Activated CD4-positive, alpha-beta memory T cell treated with anti-CD3 and anti-CD28 coated beads for 36 hours (primary cell): Measurements from ENCODE around the gene G3BP1. TPM values are rescaled to one million over a fixed set of nuclear protein-coding genes. Genes with fewer than 3 reads are reported as not detected.

Experiments used
- CTCF ChIA-PET: fragments of 350-600 bp; sonication (Branson Sonifier 250); formaldehyde crosslinking; loops from one replicate; lab custom pipeline; 2021; ENCODE audit warnings: antibody characterized with exemption, inconsistent platforms; lab: Charles Lee
- POLR2A ChIA-PET: fragments of 350-600 bp; sonication (Branson Sonifier 250); formaldehyde crosslinking; loops from one replicate; lab custom pipeline; 2021; ENCODE audit warnings: antibody characterized with exemption; lab: Charles Lee
- DNase-seq: peaks from one replicate; pipeline ENCODE4 v3.0.0-alpha.2; 2020
- H3K27ac Mint-ChIP-seq: one replicate; pipeline ENCODE4 v1.8.0; 2021; ENCODE audit warnings: mixed read lengths
- H3K27me3 Mint-ChIP-seq: one replicate; pipeline ENCODE4 v1.8.0; 2021; ENCODE audit warnings: mixed read lengths
- H3K36me3 Mint-ChIP-seq: one replicate; pipeline ENCODE4 v1.8.0; 2021; ENCODE audit warnings: mixed read lengths
- H3K4me1 Mint-ChIP-seq: one replicate; pipeline ENCODE4 v1.8.0; 2021; ENCODE audit warnings: low read depth, mixed read lengths
- H3K4me3 Mint-ChIP-seq: one replicate; pipeline ENCODE4 v1.8.0; 2021; ENCODE audit warnings: mild to moderate bottlenecking, mixed read lengths
- H3K9me3 Mint-ChIP-seq: one replicate; pipeline ENCODE4 v1.8.0; 2021; ENCODE audit warnings: mixed read lengths
- intact Hi-C: fragments of 100-400 bp; cut with micrococcal nuclease; formaldehyde crosslinking; loops from one replicate; pipeline ENCODE4 v1.15.1; 2023
- total RNA-seq, 2 experiments: library from RNA; stranded (reverse); gene quantifications; one replicate each; pipeline ENCODE4 v1.2.3, GENCODE V29; 2021

Gene G3BP1
- total RNA-seq, 2 experiments from 2014 or later = 237 TPM

GRCh38 chr5:151800532-151800931 is 28.8 kb downstream of the G3BP1 start:
- intact Hi-C loops = no loop called here
- peaks cover 31% of the 10 kb centered on the region for H3K4me1 Mint-ChIP-seq
- peaks cover 64% of the 10 kb centered on the region for H3K36me3 Mint-ChIP-seq
- ChIA-PET CTCF (interaction anchor here (0.6 to 3.4 kb wide), 3 partner anchors 29 to 343 kb away, joined by 3 to 13 read pairs (median 4); partner anchors contain the start of gene G3BP1), POLR2A (no interaction called here)
- no peaks in the 10 kb centered on the region for H3K27me3 Mint-ChIP-seq
- H3K27ac Mint-ChIP-seq = peak overlapping the region; percentile 45
- no peak overlapping the region for H3K4me3 Mint-ChIP-seq
- no peaks in the 10 kb centered on the region for H3K9me3 Mint-ChIP-seq
- DNase-seq = no peak

- intact Hi-C loops = no loop called here
- no peak for DNase-seq
- Mint-ChIP-seq H3K4me3 (no peak overlapping the region), H3K36me3 (peaks cover 64% of the 10 kb centered on the region), H3K27ac (peak overlapping the region; percentile 39), H3K27me3 (no peaks in the 10 kb centered on the region), H3K4me1 (peaks cover 37% of the 10 kb centered on the region), H3K9me3 (no peaks in the 10 kb centered on the region)
- ChIA-PET POLR2A (no interaction called here), CTCF (interaction anchor here (1.6 kb wide), 1 partner anchor 337 kb away, joined by 4 read pairs; no protein-coding TSS in a partner anchor)
These were observed 33.9 kb downstream of the G3BP1 start for GRCh38 chr5:151805414-151806223.

GRCh38 chr5:151808451-151809169 is 36.9 kb downstream of the G3BP1 start:
- peaks cover 3% of the 10 kb centered on the region for H3K9me3 Mint-ChIP-seq
- H3K4me1 Mint-ChIP-seq = peaks cover 47% of the 10 kb centered on the region
- H3K27ac Mint-ChIP-seq = peak overlapping the region; percentile 5
- ChIA-PET CTCF (no interaction called here), POLR2A (no interaction called here)
- no peaks in the 10 kb centered on the region for H3K27me3 Mint-ChIP-seq
- DNase-seq = no peak
- no peak overlapping the region for H3K4me3 Mint-ChIP-seq
- peaks cover 75% of the 10 kb centered on the region for H3K36me3 Mint-ChIP-seq
- intact Hi-C loops = no loop called here

- no peak overlapping the region for H3K4me3 Mint-ChIP-seq
- H3K27me3 Mint-ChIP-seq = no peaks in the 10 kb centered on the region
- H3K36me3 Mint-ChIP-seq = peaks cover 79% of the 10 kb centered on the region
- ChIA-PET POLR2A (no interaction called here), CTCF (interaction anchor here (0.6 kb wide), 1 partner anchor 40 kb away, joined by 3 read pairs; no protein-coding TSS in a partner anchor)
- DNase-seq = no peak
- peaks cover 34% of the 10 kb centered on the region for H3K4me1 Mint-ChIP-seq
- H3K9me3 Mint-ChIP-seq = peaks cover 3% of the 10 kb centered on the region
- H3K27ac Mint-ChIP-seq = no peak overlapping the region
- intact Hi-C loops = no loop called here
These were observed 38.7 kb downstream of the G3BP1 start for GRCh38 chr5:151810449-151810848.

GRCh38 chr5:151810897-151811296 is 39.1 kb downstream of the G3BP1 start:
- Mint-ChIP-seq H3K4me1 (peaks cover 30% of the 10 kb centered on the region), H3K27me3 (no peaks in the 10 kb centered on the region), H3K36me3 (peaks cover 76% of the 10 kb centered on the region), H3K27ac (peak overlapping the region; percentile 65), H3K9me3 (peaks cover 3% of the 10 kb centered on the region), H3K4me3 (no peak overlapping the region)
- intact Hi-C loops = no loop called here
- DNase-seq = no peak
- ChIA-PET CTCF (no interaction called here), POLR2A (no interaction called here)

- intact Hi-C loops = no loop called here
- peaks cover 27% of the 10 kb centered on the region for H3K4me1 Mint-ChIP-seq
- no peak overlapping the region for H3K4me3 Mint-ChIP-seq
- ChIA-PET POLR2A (no interaction called here), CTCF (interaction anchor here (0.6 to 1.4 kb wide), 2 partner anchors 13 to 23 kb away, joined by 4 to 6 read pairs; no protein-coding TSS in a partner anchor)
- DNase-seq = no peak
- no peaks in the 10 kb centered on the region for H3K27me3 Mint-ChIP-seq
- H3K36me3 Mint-ChIP-seq = peaks cover 69% of the 10 kb centered on the region
- H3K9me3 Mint-ChIP-seq = peaks cover 3% of the 10 kb centered on the region
- no peak overlapping the region for H3K27ac Mint-ChIP-seq
These were observed 40.0 kb downstream of the G3BP1 start for GRCh38 chr5:151811593-151812321.

GRCh38 chr5:151812757-151813309 is 41.1 kb downstream of the G3BP1 start:
- Mint-ChIP-seq H3K36me3 (peaks cover 65% of the 10 kb centered on the region), H3K27ac (no peak overlapping the region), H3K4me3 (no peak overlapping the region), H3K27me3 (no peaks in the 10 kb centered on the region), H3K9me3 (peaks cover 3% of the 10 kb centered on the region), H3K4me1 (peaks cover 20% of the 10 kb centered on the region)
- intact Hi-C loops = no loop called here
- no peak for DNase-seq
- CTCF ChIA-PET = interaction anchor here (0.6 to 1.4 kb wide), 2 partner anchors 12 to 24 kb away, joined by 4 to 6 read pairs; no protein-coding TSS in a partner anchor
- POLR2A ChIA-PET = no interaction called here

GRCh38 chr5:151815051-151815450 is 43.3 kb downstream of the G3BP1 start:
- ChIA-PET CTCF (interaction anchor here (1.3 to 2.7 kb wide), 3 partner anchors 10 to 328 kb away, joined by 4 to 12 read pairs (median 5); no protein-coding TSS in a partner anchor), POLR2A (no interaction called here)
- Mint-ChIP-seq H3K36me3 (peaks cover 52% of the 10 kb centered on the region), H3K4me1 (peaks cover 14% of the 10 kb centered on the region), H3K4me3 (no peak overlapping the region), H3K27me3 (no peaks in the 10 kb centered on the region), H3K9me3 (peaks cover 3% of the 10 kb centered on the region), H3K27ac (no peak overlapping the region)
- intact Hi-C loops = no loop called here
- DNase-seq = no peak

- H3K36me3 Mint-ChIP-seq = peaks cover 9% of the 10 kb centered on the region
- CTCF ChIA-PET = interaction anchor here (1.0 to 2.2 kb wide), 2 partner anchors 78 to 323 kb away, joined by 4 to 8 read pairs; no protein-coding TSS in a partner anchor
- POLR2A ChIA-PET = no interaction called here
- H3K27me3 Mint-ChIP-seq = no peaks in the 10 kb centered on the region
- no peaks in the 10 kb centered on the region for H3K4me1 Mint-ChIP-seq
- intact Hi-C loops = no loop called here
- no peak overlapping the region for H3K4me3 Mint-ChIP-seq
- H3K9me3 Mint-ChIP-seq = no peaks in the 10 kb centered on the region
- H3K27ac Mint-ChIP-seq = no peak overlapping the region
- DNase-seq = no peak
These were observed 48.1 kb downstream of the G3BP1 start for GRCh38 chr5:151819830-151820229.

- Mint-ChIP-seq H3K4me3 (no peak overlapping the region), H3K36me3 (peaks cover 5% of the 10 kb centered on the region), H3K4me1 (no peaks in the 10 kb centered on the region), H3K27ac (no peak overlapping the region), H3K27me3 (no peaks in the 10 kb centered on the region), H3K9me3 (no peaks in the 10 kb centered on the region)
- intact Hi-C loops = no loop called here
- POLR2A ChIA-PET = no interaction called here
- CTCF ChIA-PET = interaction anchor here (2.2 kb wide), 1 partner anchor 323 kb away, joined by 8 read pairs; no protein-coding TSS in a partner anchor
- DNase-seq = no peak
These were observed 48.5 kb downstream of the G3BP1 start for GRCh38 chr5:151820271-151820670.

GRCh38 chr5:151820903-151821302 is 49.1 kb downstream of the G3BP1 start:
- H3K27ac Mint-ChIP-seq = no peak overlapping the region
- CTCF ChIA-PET = interaction anchor here (2.2 kb wide), 1 partner anchor 322 kb away, joined by 8 read pairs; no protein-coding TSS in a partner anchor
- no peak for DNase-seq

More at GRCh38 chr5:151820903-151821302, 49.1 kb downstream of the G3BP1 start:
- Mint-ChIP-seq H3K4me3 (no peak overlapping the region), H3K4me1 (no peaks in the 10 kb centered on the region), H3K36me3 (peaks cover 5% of the 10 kb centered on the region), H3K9me3 (no peaks in the 10 kb centered on the region), H3K27me3 (no peaks in the 10 kb centered on the region)
- intact Hi-C loops = no loop called here
- POLR2A ChIA-PET = no interaction called here
